Panc1 (cell line): ENCODE results near the gene FITM2.

Experiments
- POLR2AphosphoS5 ChIP-seq: IDR thresholded peaks from 2 replicates; pipeline ENCODE4 v1.6.1; 2012; ENCODE audit warnings: mild to moderate bottlenecking, low read depth, low read length, moderate library complexity
- SIN3A ChIP-seq: IDR thresholded peaks from 2 replicates; pipeline ENCODE4 v1.6.1; 2012; ENCODE audit warnings: low read depth, mild to moderate bottlenecking, low read length, moderate library complexity, borderline replicate concordance; ENCODE audit not compliant: insufficient read depth
- TCF7L2 ChIP-seq: IDR thresholded peaks from 2 replicates; pipeline ENCODE4 v1.6.1; 2011; ENCODE audit warnings: mild to moderate bottlenecking, low read depth, low read length, inconsistent platforms
- TF ChIP-seq, protein P1 (sequence below): fragments of 450-650 bp; IDR thresholded peaks from 2 replicates; pipeline ENCODE4 v1.5.1; 2017; ENCODE audit warnings: mild to moderate bottlenecking
- TF ChIP-seq, protein P2 (sequence below), 2 experiments: IDR thresholded peaks; 2 replicates each; pipeline ENCODE4 v1.6.1; 2011 to 2012; ENCODE audit warnings: low read depth in 2 of 2, control low read depth in 1 of 2, low read length in 1 of 2, mild to moderate bottlenecking in 1 of 2, moderate library complexity in 1 of 2; ENCODE audit not compliant: insufficient read depth in 1 of 2

DNA sequence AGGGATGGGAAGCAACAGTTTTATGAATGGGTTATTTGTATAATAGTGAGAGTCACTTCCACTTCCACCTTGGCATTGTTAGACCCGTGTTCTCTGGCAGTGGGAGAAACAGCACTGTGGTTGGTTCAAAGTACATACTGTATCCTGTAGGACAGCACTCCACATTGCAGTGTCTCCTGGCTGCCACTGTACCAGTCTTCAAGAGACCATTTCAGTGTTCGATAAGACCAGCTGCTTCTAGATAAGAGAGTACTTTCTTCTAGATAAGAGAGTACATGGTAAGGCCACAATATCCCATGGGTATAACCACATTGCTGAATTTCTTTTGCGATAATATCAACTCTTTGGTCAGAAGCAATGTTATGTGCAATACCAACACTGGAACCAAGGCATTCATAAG, 28.8 kb downstream of the FITM2 start:
- TF ChIP-seq, protein P1, sequence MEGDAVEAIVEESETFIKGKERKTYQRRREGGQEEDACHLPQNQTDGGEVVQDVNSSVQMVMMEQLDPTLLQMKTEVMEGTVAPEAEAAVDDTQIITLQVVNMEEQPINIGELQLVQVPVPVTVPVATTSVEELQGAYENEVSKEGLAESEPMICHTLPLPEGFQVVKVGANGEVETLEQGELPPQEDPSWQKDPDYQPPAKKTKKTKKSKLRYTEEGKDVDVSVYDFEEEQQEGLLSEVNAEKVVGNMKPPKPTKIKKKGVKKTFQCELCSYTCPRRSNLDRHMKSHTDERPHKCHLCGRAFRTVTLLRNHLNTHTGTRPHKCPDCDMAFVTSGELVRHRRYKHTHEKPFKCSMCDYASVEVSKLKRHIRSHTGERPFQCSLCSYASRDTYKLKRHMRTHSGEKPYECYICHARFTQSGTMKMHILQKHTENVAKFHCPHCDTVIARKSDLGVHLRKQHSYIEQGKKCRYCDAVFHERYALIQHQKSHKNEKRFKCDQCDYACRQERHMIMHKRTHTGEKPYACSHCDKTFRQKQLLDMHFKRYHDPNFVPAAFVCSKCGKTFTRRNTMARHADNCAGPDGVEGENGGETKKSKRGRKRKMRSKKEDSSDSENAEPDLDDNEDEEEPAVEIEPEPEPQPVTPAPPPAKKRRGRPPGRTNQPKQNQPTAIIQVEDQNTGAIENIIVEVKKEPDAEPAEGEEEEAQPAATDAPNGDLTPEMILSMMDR: no peak
- no peak for TF ChIP-seq POLR2AphosphoS5
- TF ChIP-seq TCF7L2: no peak
- TF ChIP-seq, protein P2, sequence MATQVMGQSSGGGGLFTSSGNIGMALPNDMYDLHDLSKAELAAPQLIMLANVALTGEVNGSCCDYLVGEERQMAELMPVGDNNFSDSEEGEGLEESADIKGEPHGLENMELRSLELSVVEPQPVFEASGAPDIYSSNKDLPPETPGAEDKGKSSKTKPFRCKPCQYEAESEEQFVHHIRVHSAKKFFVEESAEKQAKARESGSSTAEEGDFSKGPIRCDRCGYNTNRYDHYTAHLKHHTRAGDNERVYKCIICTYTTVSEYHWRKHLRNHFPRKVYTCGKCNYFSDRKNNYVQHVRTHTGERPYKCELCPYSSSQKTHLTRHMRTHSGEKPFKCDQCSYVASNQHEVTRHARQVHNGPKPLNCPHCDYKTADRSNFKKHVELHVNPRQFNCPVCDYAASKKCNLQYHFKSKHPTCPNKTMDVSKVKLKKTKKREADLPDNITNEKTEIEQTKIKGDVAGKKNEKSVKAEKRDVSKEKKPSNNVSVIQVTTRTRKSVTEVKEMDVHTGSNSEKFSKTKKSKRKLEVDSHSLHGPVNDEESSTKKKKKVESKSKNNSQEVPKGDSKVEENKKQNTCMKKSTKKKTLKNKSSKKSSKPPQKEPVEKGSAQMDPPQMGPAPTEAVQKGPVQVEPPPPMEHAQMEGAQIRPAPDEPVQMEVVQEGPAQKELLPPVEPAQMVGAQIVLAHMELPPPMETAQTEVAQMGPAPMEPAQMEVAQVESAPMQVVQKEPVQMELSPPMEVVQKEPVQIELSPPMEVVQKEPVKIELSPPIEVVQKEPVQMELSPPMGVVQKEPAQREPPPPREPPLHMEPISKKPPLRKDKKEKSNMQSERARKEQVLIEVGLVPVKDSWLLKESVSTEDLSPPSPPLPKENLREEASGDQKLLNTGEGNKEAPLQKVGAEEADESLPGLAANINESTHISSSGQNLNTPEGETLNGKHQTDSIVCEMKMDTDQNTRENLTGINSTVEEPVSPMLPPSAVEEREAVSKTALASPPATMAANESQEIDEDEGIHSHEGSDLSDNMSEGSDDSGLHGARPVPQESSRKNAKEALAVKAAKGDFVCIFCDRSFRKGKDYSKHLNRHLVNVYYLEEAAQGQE (IDR thresholded peaks at IDR 0.05; ENCODE audit: insufficient read depth in 1 of 2, low read depth in 2 of 2, low read length in 1 of 2): no peak
- TF ChIP-seq SIN3A: no peak
